ENCODE measurements around the gene TTC9. TPM values are rescaled to one million over a fixed set of nuclear protein-coding genes. Genes with fewer than 3 reads are reported as not detected.
A peak's percentile ranks its signal among the peaks of the same experiment; 100 is the strongest.

Gene TTC9
- total RNA-seq, 2 experiments from 2014 or later = 5.5 to 5.7 TPM

GRCh38 chr14:70648346-70648745 is 6.6 kb downstream of the TTC9 start:
- Mint-ChIP-seq H3K9me3 (no peaks in the 10 kb centered on the region), H3K4me1 (ENCODE audit: low read depth) (peaks cover 82% of the 10 kb centered on the region), H3K27me3 (no peaks in the 10 kb centered on the region), H3K36me3 (ENCODE audit: low read depth) (peaks cover 27% of the 10 kb centered on the region), H3K27ac (no peak overlapping the region), H3K4me3 (no peak overlapping the region)
- intact Hi-C loops (cut with micrococcal nuclease) = loop anchor here (10.0 kb wide), 1 partner anchor 166 kb away; no protein-coding TSS in a partner anchor
- ATAC-seq = no peak
- no peak for TF ChIP-seq CTCF (IDR thresholded peaks at IDR 0.05)
- ChIA-PET POLR2A (interaction anchor here (1.4 kb wide), 1 partner anchor 9 kb away, joined by 5 read pairs; no protein-coding TSS in a partner anchor), CTCF (interaction anchor here (1.0 to 1.5 kb wide), 2 partner anchors 12 to 27 kb away, joined by 3 to 5 read pairs; no protein-coding TSS in a partner anchor)
- DNase-seq = no peak

- Mint-ChIP-seq H3K4me3 (no peak overlapping the region), H3K4me1 (ENCODE audit: low read depth) (peaks cover 83% of the 10 kb centered on the region), H3K27ac (peak overlapping the region; percentile 64), H3K36me3 (ENCODE audit: low read depth) (peaks cover 29% of the 10 kb centered on the region), H3K27me3 (no peaks in the 10 kb centered on the region), H3K9me3 (no peaks in the 10 kb centered on the region)
- ATAC-seq (no peak), DNase-seq (no peak)
- POLR2A ChIA-PET = interaction anchor here (1.1 to 1.3 kb wide), 2 partner anchors 9 to 16 kb away, joined by 3 read pairs; no protein-coding TSS in a partner anchor
- TF ChIP-seq CTCF (IDR thresholded peaks at IDR 0.05) = no peak
- intact Hi-C loops (cut with micrococcal nuclease) = loop anchor here (10.0 kb wide), 1 partner anchor 165 kb away; no protein-coding TSS in a partner anchor
- CTCF ChIA-PET = no interaction called here
Observed at GRCh38 chr14:70649803-70650202, 8.1 kb downstream of the TTC9 start.

- no peak for TF ChIP-seq CTCF (IDR thresholded peaks at IDR 0.05)
- DNase-seq (peak; percentile 26), ATAC-seq (peak; percentile 60)
- H3K36me3 Mint-ChIP-seq (ENCODE audit: low read depth) = peaks cover 28% of the 10 kb centered on the region
- ChIA-PET POLR2A (interaction anchor here (5.8 kb wide), 1 partner anchor 10 kb away, joined by 46 read pairs; the partner anchor contains the start of gene TTC9), CTCF (interaction anchor here (0.9 to 1.4 kb wide), 4 partner anchors 10 to 62 kb away, joined by 3 to 5 read pairs (median 4); no protein-coding TSS in a partner anchor)
- intact Hi-C loops (cut with micrococcal nuclease) = no loop called here
- peaks cover 80% of the 10 kb centered on the region for H3K4me1 Mint-ChIP-seq (ENCODE audit: low read depth)
- H3K4me3 Mint-ChIP-seq = no peak overlapping the region
- H3K27me3 Mint-ChIP-seq = no peaks in the 10 kb centered on the region
- H3K27ac Mint-ChIP-seq = peak overlapping the region; percentile 88
- no peaks in the 10 kb centered on the region for H3K9me3 Mint-ChIP-seq
Observed at GRCh38 chr14:70651522-70651921, 9.8 kb downstream of the TTC9 start.

GRCh38 chr14:70652871-70653270 is 11.2 kb downstream of the TTC9 start:
- ChIA-PET POLR2A (interaction anchor here (1.0 to 5.8 kb wide), 4 partner anchors 8 to 55 kb away, joined by 3 to 46 read pairs (median 5); partner anchors contain the start of gene TTC9), CTCF (interaction anchor here (1.0 kb wide), 1 partner anchor 62 kb away, joined by 3 read pairs; no protein-coding TSS in a partner anchor)
- Mint-ChIP-seq H3K27me3 (no peaks in the 10 kb centered on the region), H3K9me3 (no peaks in the 10 kb centered on the region), H3K4me1 (ENCODE audit: low read depth) (peaks cover 83% of the 10 kb centered on the region), H3K4me3 (no peak overlapping the region), H3K27ac (peak overlapping the region; percentile 88), H3K36me3 (ENCODE audit: low read depth) (peaks cover 34% of the 10 kb centered on the region)
- no peak for ATAC-seq
- TF ChIP-seq CTCF (IDR thresholded peaks at IDR 0.05) = no peak
- no peak for DNase-seq
- intact Hi-C loops (cut with micrococcal nuclease) = no loop called here

- CTCF ChIA-PET = no interaction called here
- H3K4me1 Mint-ChIP-seq (ENCODE audit: low read depth) = peaks cover 84% of the 10 kb centered on the region
- no peak for ATAC-seq
- H3K36me3 Mint-ChIP-seq (ENCODE audit: low read depth) = peaks cover 34% of the 10 kb centered on the region
- H3K27me3 Mint-ChIP-seq = no peaks in the 10 kb centered on the region
- DNase-seq = no peak
- POLR2A ChIA-PET = interaction anchor here (0.8 to 5.8 kb wide), 5 partner anchors 7 to 19 kb away, joined by 3 to 46 read pairs (median 5); partner anchors contain the start of gene TTC9
- H3K4me3 Mint-ChIP-seq = no peak overlapping the region
- TF ChIP-seq CTCF (IDR thresholded peaks at IDR 0.05) = no peak
- peak overlapping the region; percentile 43 for H3K27ac Mint-ChIP-seq
- no peaks in the 10 kb centered on the region for H3K9me3 Mint-ChIP-seq
- intact Hi-C loops (cut with micrococcal nuclease) = no loop called here
Observed at GRCh38 chr14:70653662-70654061, 11.9 kb downstream of the TTC9 start.

All from activated CD8-positive, alpha-beta T cell treated with anti-CD3 and anti-CD28 coated beads for 36 hours (primary cell).